Measurements from ENCODE around the gene THPO. TPM values are rescaled to one million over a fixed set of nuclear protein-coding genes. Genes with fewer than 3 reads are reported as not detected.

THPO gene
- total and polyA plus RNA-seq, 2 donors (not counting 3 experiments of a cell fraction or from before 2014, with no cell fraction given), result 0.08 TPM; not detected in 1

- Histone ChIP-seq H3K4me3 (replicated peaks in 1 of 3; ENCODE audit: insufficient read depth in 1 of 3, low read depth in 1 of 3, low read length in 3 of 3) (no peak overlapping the region), H3K79me2 (ENCODE audit: control insufficient read depth, insufficient read depth, low read length) (no peaks in the 10 kb centered on the region), H3K36me3 (ENCODE audit: control insufficient read depth in 2 of 2, extremely low read depth in 1 of 2, insufficient read depth in 2 of 2, low read length in 2 of 2) (no peaks in the 10 kb centered on the region), H2AFZ (ENCODE audit: low read depth, low read length) (no peak overlapping the region), H3K9me3 (replicated peaks; ENCODE audit: control insufficient read depth, insufficient read depth, low read length) (no peaks in the 10 kb centered on the region), H3K4me1 (ENCODE audit: control insufficient read depth, extremely low read depth, insufficient read depth, low read length) (no peaks in the 10 kb centered on the region), H3K9me1 (replicated peaks; ENCODE audit: control insufficient read depth, extremely low read depth, insufficient read depth, low read length) (no peaks in the 10 kb centered on the region), H3K27ac (ENCODE audit: insufficient read depth, low read depth, low read length) (no peak overlapping the region), H3K9ac (replicated peaks; ENCODE audit: extremely low read depth, insufficient read depth, low read length) (no peak overlapping the region), H3K4me2 (ENCODE audit: insufficient read depth, low read length) (no peak overlapping the region), H3K27me3 (ENCODE audit: control insufficient read depth in 2 of 2, insufficient read depth in 2 of 2, low read length in 2 of 2) (peaks cover 15% of the 10 kb centered on the region in 2 experiments), H4K20me1 (replicated peaks; ENCODE audit: control insufficient read depth, extremely low read depth, insufficient read depth, low read length) (no peaks in the 10 kb centered on the region)
- DNase-seq (ENCODE audit: low read depth, low spot score) (no peak), FAIRE-seq (no peak)
- ChIA-PET CTCF (no interaction called here), POLR2A (no interaction called here)
- BruUV-seq (replicated peaks), result no TSS peak
- intact Hi-C loops (cut with micrococcal nuclease) (no loop called here), dilution Hi-C loops (cut with MboI; ENCODE audit: extremely low pct_ligation_motif_present, low sequenced_read_pairs) (no loop called here)
- no peak for TF ChIP-seq MAX (IDR thresholded peaks at IDR 0.05; ENCODE audit: insufficient read depth, insufficient read length)
- no peak for TF ChIP-seq POLR2AphosphoS5 (IDR thresholded peaks at IDR 0.05; ENCODE audit: insufficient read depth, low read depth, low read length)
- TF ChIP-seq GATA2 (IDR thresholded peaks at IDR 0.05; ENCODE audit: insufficient read depth, insufficient read length, low read depth, low read length), result no peak
- TF ChIP-seq FOS (IDR thresholded peaks at IDR 0.05; ENCODE audit: borderline replicate concordance, insufficient read depth, low read length), result no peak
- TF ChIP-seq CTCF (IDR thresholded peaks at IDR 0.05; ENCODE audit: extremely low read depth in 1 of 2, insufficient read depth in 1 of 2, low read depth in 1 of 2, low read length in 2 of 2), result no peak
- no peak for TF ChIP-seq POLR2A (IDR thresholded peaks at IDR 0.05; ENCODE audit: low read depth, low read length)
- TF ChIP-seq JUN (IDR thresholded peaks at IDR 0.05; ENCODE audit: borderline replicate concordance, insufficient read depth, insufficient read length, low read depth), result no peak
- no peak for TF ChIP-seq EZH2 (IDR thresholded peaks at IDR 0.05; ENCODE audit: borderline replicate concordance, low read depth, low read length, severe bottlenecking)
- TF ChIP-seq MYC (IDR thresholded peaks at IDR 0.05; ENCODE audit: low read depth, low read length), result no peak
Measured at GRCh38 chr3:184395320-184395660, 17.3 kb upstream of the THPO start.

All from endothelial cell of umbilical vein (primary cell).